Breast epithelium (tissue), 4 donors: ENCODE data around the gene DNMT3A. TPM values are rescaled to one million over a fixed set of nuclear protein-coding genes. Genes with fewer than 3 reads are reported as not detected.

Source experiments
- DNase-seq, 2 donors: peaks; one replicate each; pipeline ENCODE4 v3.0.0-alpha.2; 2019; ENCODE audit warnings: low spot score in 2 of 2
- H3K27ac ChIP-seq, 2 donors: fragments of 200-600 bp; sonication (generic) in 1 of 2; one replicate each; pipeline ENCODE4 v1.5.1; 2016 to 2019; ENCODE audit warnings: mild to moderate bottlenecking in 1 of 2
- H3K27me3 ChIP-seq, 2 donors: fragments of 200-600 bp; sonication (generic) in 1 of 2; one replicate each; pipeline versions ENCODE4 v1.5.1 to v1.6.0; 2017 to 2019; ENCODE audit warnings: control low read depth in 1 of 2, mild to moderate bottlenecking in 1 of 2
- H3K36me3 ChIP-seq: fragments of 200-600 bp; one replicate; pipeline ENCODE4 v1.5.1; 2019
- H3K4me1 ChIP-seq, 2 donors: fragments of 200-600 bp; sonication (generic); one replicate each; pipeline ENCODE4 v1.5.1; 2016 to 2019; ENCODE audit warnings: control low read depth in 1 of 2
- H3K4me3 ChIP-seq, 3 donors: fragments of 200-600 bp; sonication (generic); 1 replicate in 2 of 3; 2 replicates in 1 of 3; pipeline ENCODE4 v1.5.1; 2016 to 2019; ENCODE audit warnings: mild to moderate bottlenecking in 3 of 3, moderate library complexity in 2 of 3
- H3K9me3 ChIP-seq, 2 donors: fragments of 200-600 bp; sonication (generic) in 1 of 2; one replicate each; pipeline ENCODE4 v1.5.1; 2016 to 2019; ENCODE audit warnings: control low read depth in 1 of 2
- CTCF ChIP-seq, 3 donors: fragments of 450-650 bp; IDR thresholded peaks; one replicate each; pipeline ENCODE4 v1.5.1; 2016 to 2017; ENCODE audit warnings: antibody characterized with exemption in 3 of 3, mild to moderate bottlenecking in 3 of 3, moderate library complexity in 3 of 3
- POLR2A ChIP-seq: fragments of 450-650 bp; IDR thresholded peaks from one replicate; pipeline ENCODE4 v1.6.1; 2016; ENCODE audit warnings: antibody characterized with exemption, mild to moderate bottlenecking, moderate library complexity
- POLR2AphosphoS5 ChIP-seq, 3 donors: sonication (generic); formaldehyde crosslinking; IDR thresholded peaks; one replicate each; pipeline ENCODE4 v1.6.1; 2017; ENCODE audit warnings: antibody characterized with exemption in 3 of 3
- intact Hi-C: fragments of 100-400 bp; cut with DNase I; formaldehyde crosslinking; loops from one replicate; pipeline ENCODE4 v1.15.1; 2023; ENCODE audit warnings: low total_unique reads
- total RNA-seq, 3 donors: library from RNA; depleted of rRNA; stranded (reverse); fragments of >200 nt; gene quantifications; one replicate each; pipeline ENCODE4 v1.1.0, GENCODE V29; 2016

Gene DNMT3A
- total RNA-seq, 3 donors from 2014 or later: 8.2 to 21.7 (median 20.0) TPM

- TF ChIP-seq POLR2AphosphoS5 (IDR thresholded peaks at IDR 0.05): no peak
- intact Hi-C loops: no loop called here
- no peak overlapping the region for H3K4me3 ChIP-seq
- H3K4me1 ChIP-seq: no peaks in the 10 kb centered on the region
- no peak for DNase-seq
- H3K27ac ChIP-seq: no peak overlapping the region
- peaks cover 3 to 11% of the 10 kb centered on the region in 2 donors for H3K9me3 ChIP-seq
- H3K36me3 ChIP-seq: no peaks in the 10 kb centered on the region
- H3K27me3 ChIP-seq: no peaks in the 10 kb centered on the region
Observed at GRCh38 chr2:25326326-25327013, 15.3 kb downstream of the DNMT3A start.

GRCh38 chr2:25324905-25325592, 16.7 kb downstream of the DNMT3A start:
- TF ChIP-seq CTCF (IDR thresholded peaks at IDR 0.05) (no peak), POLR2A (no peak), POLR2AphosphoS5 (IDR thresholded peaks at IDR 0.05) (no peak)
- H3K9me3 ChIP-seq: peaks cover 3 to 11% of the 10 kb centered on the region in 2 donors
- intact Hi-C loops: no loop called here
- H3K27me3 ChIP-seq: no peaks in the 10 kb centered on the region
- DNase-seq: no peak
- no peak overlapping the region for H3K4me3 ChIP-seq
- H3K4me1 ChIP-seq: no peaks in the 10 kb centered on the region
- H3K36me3 ChIP-seq: no peaks in the 10 kb centered on the region
- H3K27ac ChIP-seq: peak overlapping the region in 1 of 2 donors; percentile 51

- Histone ChIP-seq H3K9me3 (peaks cover 3 to 11% of the 10 kb centered on the region in 2 donors), H3K4me1 (no peaks in the 10 kb centered on the region), H3K36me3 (no peaks in the 10 kb centered on the region), H3K27ac (no peak overlapping the region), H3K27me3 (no peaks in the 10 kb centered on the region), H3K4me3 (no peak overlapping the region)
- DNase-seq: no peak
- intact Hi-C loops: no loop called here
- TF ChIP-seq POLR2AphosphoS5 (IDR thresholded peaks at IDR 0.05): no peak
- no peak for TF ChIP-seq POLR2A
- no peak for TF ChIP-seq CTCF (IDR thresholded peaks at IDR 0.05)
Observed at GRCh38 chr2:25324251-25324650, 17.5 kb downstream of the DNMT3A start.

GRCh38 chr2:25323610-25324189, 18.0 kb downstream of the DNMT3A start:
- intact Hi-C loops: no loop called here
- Histone ChIP-seq H3K27me3 (no peaks in the 10 kb centered on the region), H3K4me1 (no peaks in the 10 kb centered on the region), H3K36me3 (no peaks in the 10 kb centered on the region), H3K9me3 (peaks cover 3 to 11% of the 10 kb centered on the region in 2 donors), H3K4me3 (no peak overlapping the region), H3K27ac (no peak overlapping the region)
- no peak for DNase-seq
- no peak for TF ChIP-seq POLR2A
- TF ChIP-seq CTCF (IDR thresholded peaks at IDR 0.05): no peak
- no peak for TF ChIP-seq POLR2AphosphoS5 (IDR thresholded peaks at IDR 0.05)

GRCh38 chr2:25323042-25323514, 18.6 kb downstream of the DNMT3A start:
- Histone ChIP-seq H3K27ac (no peak overlapping the region), H3K27me3 (no peaks in the 10 kb centered on the region), H3K36me3 (no peaks in the 10 kb centered on the region), H3K4me1 (no peaks in the 10 kb centered on the region), H3K9me3 (peaks cover 3 to 11% of the 10 kb centered on the region in 2 donors), H3K4me3 (no peak overlapping the region)
- intact Hi-C loops: no loop called here
- TF ChIP-seq POLR2AphosphoS5 (IDR thresholded peaks at IDR 0.05): no peak
- TF ChIP-seq CTCF (IDR thresholded peaks at IDR 0.05): no peak
- TF ChIP-seq POLR2A: no peak
- DNase-seq: no peak
